Gastroesophageal sphincter (tissue), 3 donors: ENCODE measurements around the gene GALNT9.

Experiments used
- POLR2A ChIP-seq, 2 donors: fragments of 450-650 bp; IDR thresholded peaks; one replicate each; pipeline ENCODE4 v1.6.1; 2017; ENCODE audit warnings: antibody characterized with exemption in 2 of 2, mild to moderate bottlenecking in 2 of 2, moderate library complexity in 1 of 2
- TF ChIP-seq, protein P1 (sequence below), 4 experiments: fragments of 200-600 bp in 2 of 4; fragments of 450-650 bp in 2 of 4; sonication (generic) in 1 of 4; IDR thresholded peaks; one replicate each; pipeline ENCODE4 v1.5.1; 2017 to 2019; ENCODE audit warnings: antibody characterized with exemption in 4 of 4, mild to moderate bottlenecking in 2 of 4, moderate library complexity in 2 of 4

DNA sequence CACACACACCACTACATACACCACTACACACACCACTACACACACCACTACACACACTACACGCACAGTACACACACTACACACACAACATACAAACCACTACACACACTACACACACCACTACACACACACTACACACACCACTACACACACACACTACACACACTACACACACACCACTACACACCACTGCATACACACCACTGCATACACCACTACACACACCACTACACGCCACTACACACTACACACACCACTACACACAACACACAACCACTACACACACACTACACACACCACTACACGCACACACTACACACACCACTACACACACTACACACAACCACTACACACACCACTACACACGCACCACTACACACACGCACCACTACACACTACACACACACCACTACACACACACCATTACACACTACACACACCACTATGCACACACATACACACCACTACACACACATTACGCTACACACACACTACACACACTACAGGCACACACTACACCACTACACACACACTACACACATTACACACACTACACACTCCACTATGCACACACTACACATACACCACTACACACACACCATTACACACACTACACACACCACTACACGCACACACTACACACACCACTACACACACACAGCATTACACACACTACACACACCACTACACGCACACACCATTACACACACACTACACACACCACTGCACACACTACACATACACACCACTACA is 172.6 kb downstream of the GALNT9 start:
- TF ChIP-seq, protein P1, sequence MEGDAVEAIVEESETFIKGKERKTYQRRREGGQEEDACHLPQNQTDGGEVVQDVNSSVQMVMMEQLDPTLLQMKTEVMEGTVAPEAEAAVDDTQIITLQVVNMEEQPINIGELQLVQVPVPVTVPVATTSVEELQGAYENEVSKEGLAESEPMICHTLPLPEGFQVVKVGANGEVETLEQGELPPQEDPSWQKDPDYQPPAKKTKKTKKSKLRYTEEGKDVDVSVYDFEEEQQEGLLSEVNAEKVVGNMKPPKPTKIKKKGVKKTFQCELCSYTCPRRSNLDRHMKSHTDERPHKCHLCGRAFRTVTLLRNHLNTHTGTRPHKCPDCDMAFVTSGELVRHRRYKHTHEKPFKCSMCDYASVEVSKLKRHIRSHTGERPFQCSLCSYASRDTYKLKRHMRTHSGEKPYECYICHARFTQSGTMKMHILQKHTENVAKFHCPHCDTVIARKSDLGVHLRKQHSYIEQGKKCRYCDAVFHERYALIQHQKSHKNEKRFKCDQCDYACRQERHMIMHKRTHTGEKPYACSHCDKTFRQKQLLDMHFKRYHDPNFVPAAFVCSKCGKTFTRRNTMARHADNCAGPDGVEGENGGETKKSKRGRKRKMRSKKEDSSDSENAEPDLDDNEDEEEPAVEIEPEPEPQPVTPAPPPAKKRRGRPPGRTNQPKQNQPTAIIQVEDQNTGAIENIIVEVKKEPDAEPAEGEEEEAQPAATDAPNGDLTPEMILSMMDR (IDR thresholded peaks at IDR 0.05), result no peak
- TF ChIP-seq POLR2A (IDR thresholded peaks at IDR 0.05), result no peak
